GM21529 (cell line): ENCODE data around the gene PRCD.
"Not testable (repeated sequence)": the region's sequence is repeated elsewhere in the genome, so short reads cannot be mapped to it uniquely, and the experiment has no call there.

Source experiments
- ATAC-seq: cut with Tn5 transposase; IDR thresholded peaks from one replicate; pipeline ENCODE4 v1.9.1; 2021; ENCODE audit not compliant: unreplicated experiment

PRCD gene

GRCh38 chr17:76502341-76503211 lies 37.3 kb upstream of the PRCD start:
- ATAC-seq = no peak

GRCh38 chr17:76504117-76504516 lies 35.7 kb upstream of the PRCD start:
- ATAC-seq = no peak

GRCh38 chr17:76506408-76507345 lies 33.2 kb upstream of the PRCD start:
- ATAC-seq = no peak

- not testable (repeated sequence) for ATAC-seq
Measured at GRCh38 chr17:76508472-76509063, 31.3 kb upstream of the PRCD start.

- no peak for ATAC-seq
Measured at GRCh38 chr17:76510831-76511244, 29.0 kb upstream of the PRCD start.

GRCh38 chr17:76511668-76512365 lies 28.0 kb upstream of the PRCD start:
- ATAC-seq = no peak

- ATAC-seq = no peak
Measured at GRCh38 chr17:76512366-76513305, 27.2 kb upstream of the PRCD start.

- no peak for ATAC-seq
Measured at GRCh38 chr17:76513306-76513692, 26.5 kb upstream of the PRCD start.

- ATAC-seq = not testable (repeated sequence)
Measured at GRCh38 chr17:76514355-76514754, 25.5 kb upstream of the PRCD start.

GRCh38 chr17:76515274-76515949 lies 24.4 kb upstream of the PRCD start:
- ATAC-seq = peak; percentile 60

- no peak for ATAC-seq
Measured at GRCh38 chr17:76517638-76518038, 22.2 kb upstream of the PRCD start.

- ATAC-seq = no peak
Measured at GRCh38 chr17:76519048-76519966, 20.5 kb upstream of the PRCD start.

- ATAC-seq = no peak
Measured at GRCh38 chr17:76521262-76521661, 18.6 kb upstream of the PRCD start.

GRCh38 chr17:76521683-76522082 lies 18.2 kb upstream of the PRCD start:
- ATAC-seq = not testable (repeated sequence)

- no peak for ATAC-seq
Measured at GRCh38 chr17:76523084-76524037, 16.5 kb upstream of the PRCD start.

- ATAC-seq = no peak
Measured at GRCh38 chr17:76524598-76525512, 15.0 kb upstream of the PRCD start.
